H1 (cell line): Measurements from ENCODE around the gene COMMD1. TPM values are rescaled to one million over a fixed set of nuclear protein-coding genes. Genes with fewer than 3 reads are reported as not detected.
A peak's percentile ranks its signal among the peaks of the same experiment; 100 is the strongest.
"Not testable (repeated sequence)": the region's sequence is repeated elsewhere in the genome, so short reads cannot be mapped to it uniquely, and the experiment has no call there.

Experiments used
- CTCF ChIA-PET: fragments of 300-600 bp; sonication (Branson Sonifier 250); formaldehyde crosslinking; loops from one replicate; lab custom pipeline; 2021; ENCODE audit not compliant: partially characterized antibody; lab: Charles Lee
- POLR2A ChIA-PET: fragments of 300-600 bp; sonication (Branson Sonifier 250); formaldehyde crosslinking; loops from one replicate; lab custom pipeline; 2021; ENCODE audit warnings: inconsistent platforms; ENCODE audit not compliant: partially characterized antibody; lab: Charles Lee
- DNase-seq, 2 experiments: peaks; one replicate each; pipeline versions ENCODE4 v3.0.0 to v3.0.0-alpha.2; 2010 to 2022; ENCODE audit warnings: low spot score in 2 of 2, low read depth in 1 of 2, mixed read lengths in 1 of 2
- FAIRE-seq: peaks from 2 replicates; lab custom pipeline; 2011; peaks lifted over from hg19 to GRCh38; lab: Jason Lieb, UNC
- H2AFZ ChIP-seq: 2 replicates; pipeline ENCODE4 v1.8.1; 2012; ENCODE audit warnings: low read length, inconsistent platforms
- H2AK5ac ChIP-seq: 2 replicates; pipeline ENCODE4 v1.6.1; 2013; ENCODE audit warnings: low read depth, low read length
- H2BK120ac ChIP-seq: replicated peaks from 2 replicates; pipeline ENCODE3; 2013; ENCODE audit warnings: low read depth, low read length, inconsistent platforms
- H2BK12ac ChIP-seq: 2 replicates; pipeline ENCODE4 v1.6.1; 2013; ENCODE audit warnings: low read depth, low read length
- H2BK15ac ChIP-seq: 2 replicates; pipeline ENCODE4 v1.6.1; 2013; ENCODE audit warnings: low read length
- H2BK20ac ChIP-seq: 2 replicates; pipeline ENCODE4 v1.6.1; 2013; ENCODE audit warnings: low read length
- H2BK5ac ChIP-seq: 2 replicates; pipeline ENCODE4 v1.6.1; 2013; ENCODE audit warnings: low read depth, low read length
- H3K14ac ChIP-seq: 2 replicates; pipeline ENCODE4 v1.6.1; 2013; ENCODE audit warnings: inconsistent platforms; ENCODE audit not compliant: insufficient read length
- H3K18ac ChIP-seq: 2 replicates; pipeline ENCODE4 v1.6.1; 2013; ENCODE audit warnings: low read length; ENCODE audit errors: extremely low read depth
- H3K23ac ChIP-seq: 2 replicates; pipeline ENCODE4 v1.6.1; 2013; ENCODE audit warnings: inconsistent platforms; ENCODE audit not compliant: insufficient read length
- H3K23me2 ChIP-seq: 2 replicates; pipeline ENCODE4 v1.6.1; 2013; ENCODE audit warnings: low read depth, low read length
- H3K27ac ChIP-seq: 2 replicates; pipeline ENCODE4 v1.6.1; 2011; ENCODE audit warnings: low read depth, low read length, inconsistent platforms
- H3K27me3 ChIP-seq, 4 experiments: replicated peaks in 1 of 4; 1 replicate in 1 of 4; 2 replicates in 3 of 4; pipeline versions ENCODE4 v1.6.1 to v1.8.1; 2011 to 2013; ENCODE audit warnings: low read length in 3 of 4, mild to moderate bottlenecking in 3 of 4, inconsistent platforms in 2 of 4, mixed read lengths in 2 of 4, moderate library complexity in 1 of 4; ENCODE audit not compliant: control insufficient read depth in 3 of 4, insufficient read depth in 3 of 4; ENCODE audit errors: extremely low read depth in 1 of 4
- H3K36me3 ChIP-seq, 4 experiments: 2 replicates each; pipeline versions ENCODE4 v1.6.1 to v1.8.1; 2011 to 2013; ENCODE audit warnings: mild to moderate bottlenecking in 4 of 4, low read length in 3 of 4, moderate library complexity in 2 of 4, control low read depth in 1 of 4, inconsistent platforms in 1 of 4; ENCODE audit not compliant: insufficient read depth in 4 of 4, control insufficient read depth in 2 of 4
- H3K4ac ChIP-seq: replicated peaks from 2 replicates; pipeline ENCODE3; 2013; ENCODE audit warnings: low read length, low read depth, mixed read lengths, inconsistent platforms; ENCODE audit not compliant: insufficient read length
- H3K4me1 ChIP-seq, 4 experiments: replicated peaks in 1 of 4; 1 replicate in 1 of 4; 2 replicates in 3 of 4; pipeline versions ENCODE4 v1.6.1 to v1.8.1; 2011 to 2013; ENCODE audit warnings: low read length in 3 of 4, inconsistent platforms in 2 of 4, mixed read lengths in 1 of 4; ENCODE audit not compliant: insufficient read depth in 4 of 4, control insufficient read depth in 3 of 4
- H3K4me2 ChIP-seq, 2 experiments: 2 replicates each; pipeline versions ENCODE4 v1.6.1 to v1.8.1; 2011 to 2013; ENCODE audit warnings: low read depth in 2 of 2, low read length in 2 of 2, control low read depth in 1 of 2, inconsistent platforms in 1 of 2, mild to moderate bottlenecking in 1 of 2; ENCODE audit not compliant: insufficient read depth in 1 of 2
- H3K4me3 ChIP-seq, 4 experiments: fragments of 200-600, 300-600 bp in 1 of 4; sonication (generic), shearing (Covaris generic), sonication (Bioruptor Twin) in 1 of 4; 2 replicates each; pipeline versions ENCODE4 v1.5.1 to v1.8.1; 2011 to 2016; ENCODE audit warnings: low read length in 4 of 4, low read depth in 3 of 4, control low read depth in 2 of 4, inconsistent platforms in 2 of 4, mild to moderate bottlenecking in 2 of 4, mixed read lengths in 1 of 4, moderate library complexity in 1 of 4; ENCODE audit not compliant: insufficient read depth in 2 of 4; ENCODE audit errors: extremely low read depth in 1 of 4
- H3K56ac ChIP-seq: replicated peaks from 2 replicates; pipeline ENCODE3; 2013; ENCODE audit warnings: low read depth, mild to moderate bottlenecking, mixed read lengths, low read length, inconsistent platforms; ENCODE audit not compliant: insufficient read length
- H3K79me1 ChIP-seq: 2 replicates; pipeline ENCODE4 v1.6.1; 2013; ENCODE audit warnings: low read depth, low read length, control low read depth
- H3K79me2 ChIP-seq, 2 experiments: 2 replicates each; pipeline versions ENCODE4 v1.6.1 to v1.8.1; 2012 to 2013; ENCODE audit warnings: low read length in 2 of 2, mild to moderate bottlenecking in 2 of 2, inconsistent platforms in 1 of 2; ENCODE audit not compliant: insufficient read depth in 2 of 2, control insufficient read depth in 1 of 2
- H3K9ac ChIP-seq, 4 experiments: replicated peaks in 1 of 4; 1 replicate in 1 of 4; 2 replicates in 3 of 4; pipeline versions ENCODE4 v1.6.1 to v1.8.1; 2011 to 2013; ENCODE audit warnings: low read depth in 3 of 4, low read length in 3 of 4, control low read depth in 2 of 4, mild to moderate bottlenecking in 2 of 4, moderate library complexity in 2 of 4, inconsistent platforms in 1 of 4; ENCODE audit errors: extremely low read depth in 1 of 4
- H3K9me3 ChIP-seq, 2 experiments: 2 replicates each; pipeline versions ENCODE4 v1.6.1 to v1.8.1; 2012 to 2013; ENCODE audit warnings: mild to moderate bottlenecking in 2 of 2, moderate library complexity in 2 of 2, control low read depth in 1 of 2, inconsistent platforms in 1 of 2, low read depth in 1 of 2, low read length in 1 of 2, mixed read lengths in 1 of 2; ENCODE audit not compliant: insufficient read depth in 2 of 2
- H4K20me1 ChIP-seq, 2 experiments: replicated peaks in 1 of 2; 2 replicates each; pipeline versions ENCODE3 to v1.8.1; 2011 to 2013; ENCODE audit warnings: inconsistent platforms in 2 of 2, low read length in 2 of 2, mild to moderate bottlenecking in 1 of 2; ENCODE audit not compliant: insufficient read depth in 2 of 2, control insufficient read depth in 1 of 2
- H4K5ac ChIP-seq: 2 replicates; pipeline ENCODE4 v1.6.1; 2013; ENCODE audit warnings: low read length, low read depth, mixed read lengths, inconsistent platforms; ENCODE audit not compliant: insufficient read length
- H4K8ac ChIP-seq: 2 replicates; pipeline ENCODE4 v1.8.0; 2013; ENCODE audit warnings: mild to moderate bottlenecking, moderate library complexity, low read length, inconsistent platforms; ENCODE audit not compliant: insufficient read depth; ENCODE audit errors: extremely low read depth
- H4K91ac ChIP-seq: replicated peaks from 2 replicates; pipeline ENCODE3; 2013; ENCODE audit warnings: low read length, mixed read lengths, inconsistent platforms; ENCODE audit not compliant: insufficient read length
- POLR2A ChIP-seq, 2 experiments: IDR thresholded peaks; 1 replicate in 1 of 2; 2 replicates in 1 of 2; pipeline ENCODE4 v1.6.1; 2011; ENCODE audit warnings: low read depth in 2 of 2, low read length in 2 of 2, mild to moderate bottlenecking in 2 of 2; ENCODE audit errors: control extremely low read depth in 1 of 2
- WGBS, 2 experiments: shearing (Covaris generic) in 1 of 2; methylation state at CpG; one replicate each; pipeline versions ENCODE4 v1.1.6 to v1.1.7; 2013 to 2015; ENCODE audit warnings: low lambda C conversion rate in 2 of 2, mixed read lengths in 2 of 2, inconsistent platforms in 1 of 2, low coverage in 1 of 2, missing lambda C conversion rate in 1 of 2; ENCODE audit not compliant: insufficient replicate concordance in 2 of 2, insufficient coverage in 1 of 2, insufficient read length in 1 of 2; ENCODE audit errors: extremely low coverage in 1 of 2, missing lambda C conversion rate in 1 of 2; 5-methylcytosine and 5-hydroxymethylcytosine counted together
- polyA plus RNA-seq, 7 experiments: library from polyadenylated mRNA; depleted of rRNA in 3 of 7; stranded (reverse) in 5 of 7; unstranded in 2 of 7; fragments of >200 nt in 5 of 7; fragments of 200-250 nt in 2 of 7; gene quantifications; 1 replicate in 5 of 7; 2 replicates in 1 of 7; 4 replicates in 1 of 7; pipeline versions ENCODE4 v1.2.1 to v1.2.3, GENCODE V29; 2011 to 2013; ENCODE audit warnings: missing spikeins in 2 of 7, mixed read lengths in 2 of 7
- total RNA-seq: library from RNA; stranded (reverse); fragmentation: NEBNext Ultra II Directional; extraction: Animal tissue kit (Norgen Biotek cat#: 25700); gene quantifications from 2 replicates; pipeline ENCODE4 v1.2.1, GENCODE V29; 2021

Gene COMMD1
- total and polyA plus RNA-seq, 2 of the 8 experiments (the other 6 are each of a cell fraction or from before 2014, with no cell fraction given), result 23.5 to 28.3 TPM

- not testable (repeated sequence) for H3K23ac ChIP-seq
- peak in 1 of 2 experiments; percentile 6; a peak in 2 of 3 replicates for TF ChIP-seq POLR2A (IDR thresholded peaks at IDR 0.05; ENCODE audit: control extremely low read depth in 1 of 2, low read depth in 2 of 2, low read length in 2 of 2)
- TF ChIP-seq, all 59 proteins: peak for 1; not testable (repeated sequence) for 58
- CTCF ChIA-PET, H2BK12ac ChIP-seq, H3K27me3 ChIP-seq, H2BK20ac ChIP-seq, FAIRE-seq, DNase-seq, H3K23me2 ChIP-seq, H3K27ac ChIP-seq, H4K5ac ChIP-seq, H3K4me1 ChIP-seq, H2BK5ac ChIP-seq, H2BK15ac ChIP-seq, H3K79me1 ChIP-seq, H3K56ac ChIP-seq, H4K20me1 ChIP-seq, H2AFZ ChIP-seq, H3K4me2 ChIP-seq, H3K79me2 ChIP-seq, H3K4ac ChIP-seq, H3K14ac ChIP-seq, H2BK120ac ChIP-seq, H3K4me3 ChIP-seq, H3K9ac ChIP-seq, H4K8ac ChIP-seq, H3K9me3 ChIP-seq, H3K18ac ChIP-seq, H4K91ac ChIP-seq, H2AK5ac ChIP-seq: not testable (repeated sequence)
- POLR2A ChIA-PET, result interaction anchor here (0.6 to 2.8 kb wide), 10 partner anchors 9 to 482 kb away, joined by 3 to 14 read pairs (median 4); partner anchors contain the start of gene FAM161A
- WGBS, 2 experiments, result 97% methylated on average over 14 of the region's 14 CpGs; no CpG with 5 or more reads in 1 of the 2 experiments
- peaks cover 9 to 59% (median 34%) of the 10 kb centered on the region in 4 experiments for H3K36me3 ChIP-seq
Observed at GRCh38 chr2:61866482-61867089, 38.9 kb upstream of the COMMD1 start.
